CD4-positive, alpha-beta T cell (primary cell): ENCODE data around the gene TRERF1. TPM values are rescaled to one million over a fixed set of nuclear protein-coding genes. Genes with fewer than 3 reads are reported as not detected.

Source experiments
- ATAC-seq: fragments of 200-7000 bp; cut with Tn5 transposase; one replicate; pipeline ENCODE4 v1.10.0; 2022; ENCODE audit warnings: mild to moderate bottlenecking; ENCODE audit not compliant: poor library complexity
- CTCF ChIA-PET: fragments of 350-600 bp; sonication (Branson Sonifier 250); formaldehyde crosslinking; loops from one replicate; lab custom pipeline; 2021; ENCODE audit warnings: antibody characterized with exemption, inconsistent platforms; lab: Charles Lee
- POLR2A ChIA-PET: fragments of 350-600 bp; sonication (Branson Sonifier 250); formaldehyde crosslinking; loops from one replicate; lab custom pipeline; 2021; ENCODE audit warnings: antibody characterized with exemption, inconsistent platforms; lab: Charles Lee
- DNase-seq, 14 experiments: peaks; one replicate each; pipeline ENCODE4 v3.0.0-alpha.2; 2013 to 2020; ENCODE audit warnings: mixed read lengths in 2 of 14
- H3K27ac ChIP-seq, 2 donors: one replicate each; pipeline versions ENCODE4 v1.5.1 to v1.7.0; 2013; ENCODE audit warnings: low read length in 2 of 2, low read depth in 1 of 2, mild to moderate bottlenecking in 1 of 2
- H3K27me3 ChIP-seq, 2 experiments: 1 replicate in 1 of 2; 2 replicates in 1 of 2; pipeline versions ENCODE4 v1.6.1 to v1.7.0; 2013; ENCODE audit warnings: low read length in 2 of 2, control low read depth in 1 of 2, mild to moderate bottlenecking in 1 of 2, moderate library complexity in 1 of 2; ENCODE audit not compliant: insufficient read depth in 2 of 2, control insufficient read depth in 1 of 2
- H3K36me3 ChIP-seq: one replicate; pipeline ENCODE4 v1.6.1; 2013; ENCODE audit warnings: low read length, control low read depth; ENCODE audit not compliant: insufficient read depth
- H3K4me1 ChIP-seq: one replicate; pipeline ENCODE4 v1.6.1; 2013; ENCODE audit warnings: low read length, control low read depth; ENCODE audit not compliant: insufficient read depth
- H3K4me3 ChIP-seq: one replicate; pipeline ENCODE4 v1.5.1; 2013; ENCODE audit warnings: mild to moderate bottlenecking, low read length, moderate library complexity
- H3K9me3 ChIP-seq, 2 experiments: 1 replicate in 1 of 2; 2 replicates in 1 of 2; pipeline versions ENCODE4 v1.6.1 to v1.7.0; 2013; ENCODE audit warnings: low read length in 2 of 2, mild to moderate bottlenecking in 2 of 2, control low read depth in 1 of 2, moderate library complexity in 1 of 2; ENCODE audit not compliant: control insufficient read depth in 1 of 2, insufficient read depth in 1 of 2
- H3K27ac Mint-ChIP-seq: one replicate; pipeline ENCODE4 v1.8.0; 2020; ENCODE audit warnings: mixed read lengths
- H3K27me3 Mint-ChIP-seq: one replicate; pipeline ENCODE4 v1.8.0; 2021; ENCODE audit warnings: mixed read lengths
- H3K36me3 Mint-ChIP-seq: one replicate; pipeline ENCODE4 v1.8.0; 2021; ENCODE audit warnings: low read depth, mixed read lengths
- H3K4me1 Mint-ChIP-seq: one replicate; pipeline ENCODE4 v1.8.0; 2021; ENCODE audit warnings: low read depth, mixed read lengths
- H3K4me3 Mint-ChIP-seq: one replicate; pipeline ENCODE4 v1.8.0; 2020; ENCODE audit warnings: mild to moderate bottlenecking, mixed read lengths
- H3K9me3 Mint-ChIP-seq: one replicate; pipeline ENCODE4 v1.8.0; 2020; ENCODE audit warnings: mixed read lengths
- intact Hi-C, 2 experiments: fragments of 100-400 bp; cut with DNase I in 1 of 2; cut with micrococcal nuclease in 1 of 2; formaldehyde crosslinking; loops; one replicate each; pipeline versions ENCODE4 v1.15.1 to v1.9.0; 2023 to 2025; cut with DNase I, micrococcal nuclease
- total RNA-seq, 174 experiments: library from RNA in 2 of 174; stranded (reverse) in 2 of 174; gene quantifications; one replicate each; pipeline ENCODE4 v1.2.3 and lab custom pipeline; 2021 to 2026
- TF ChIP-seq, protein P1 (sequence below): fragments of 200-600 bp; IDR thresholded peaks from one replicate; pipeline ENCODE4 v1.8.0; 2022; ENCODE audit warnings: antibody characterized with exemption, mild to moderate bottlenecking

Gene TRERF1
- total RNA-seq, 2 experiments from 2014 or later: 31.0 to 31.7 TPM

DNA sequence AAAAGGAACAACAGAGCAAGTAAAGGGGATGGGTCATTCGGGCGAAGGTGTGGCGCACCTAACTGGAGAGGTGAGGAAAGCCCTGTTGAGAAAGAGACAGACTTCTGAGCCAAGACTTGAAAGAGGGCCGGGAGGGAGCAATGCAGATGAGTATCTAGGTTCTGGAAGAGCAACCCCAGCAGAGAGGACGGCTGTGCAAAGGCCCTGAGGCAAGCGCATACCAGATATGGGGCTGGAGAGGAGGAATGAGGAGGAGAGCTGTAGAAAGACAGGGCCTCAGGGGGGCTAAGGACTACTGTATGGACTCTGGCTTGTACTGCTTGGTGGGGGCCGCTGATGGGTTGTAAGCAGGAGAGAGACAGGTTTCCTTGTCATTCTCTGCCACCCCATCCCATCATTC is 21.9 kb downstream of the TRERF1 start:
- H3K36me3 Mint-ChIP-seq: peaks cover 51% of the 10 kb centered on the region
- Histone ChIP-seq H3K27me3 (no peaks in the 10 kb centered on the region), H3K9me3 (peaks cover 10 to 17% of the 10 kb centered on the region in 2 experiments), H3K4me3 (no peak overlapping the region), H3K36me3 (peaks cover 13% of the 10 kb centered on the region), H3K27ac (peak overlapping the region in 1 of 2 donors; percentile 52), H3K4me1 (peaks cover 44% of the 10 kb centered on the region)
- intact Hi-C loops: loop anchor here in 1 of 2 experiments (2.0 kb wide), 1 partner anchor 15 kb away; no protein-coding TSS in a partner anchor
- peaks cover 6% of the 10 kb centered on the region for H3K9me3 Mint-ChIP-seq
- ChIA-PET CTCF (no interaction called here), POLR2A (interaction anchor here (2.3 kb wide), 1 partner anchor 11 kb away, joined by 11 read pairs; no protein-coding TSS in a partner anchor)
- TF ChIP-seq, protein P1, sequence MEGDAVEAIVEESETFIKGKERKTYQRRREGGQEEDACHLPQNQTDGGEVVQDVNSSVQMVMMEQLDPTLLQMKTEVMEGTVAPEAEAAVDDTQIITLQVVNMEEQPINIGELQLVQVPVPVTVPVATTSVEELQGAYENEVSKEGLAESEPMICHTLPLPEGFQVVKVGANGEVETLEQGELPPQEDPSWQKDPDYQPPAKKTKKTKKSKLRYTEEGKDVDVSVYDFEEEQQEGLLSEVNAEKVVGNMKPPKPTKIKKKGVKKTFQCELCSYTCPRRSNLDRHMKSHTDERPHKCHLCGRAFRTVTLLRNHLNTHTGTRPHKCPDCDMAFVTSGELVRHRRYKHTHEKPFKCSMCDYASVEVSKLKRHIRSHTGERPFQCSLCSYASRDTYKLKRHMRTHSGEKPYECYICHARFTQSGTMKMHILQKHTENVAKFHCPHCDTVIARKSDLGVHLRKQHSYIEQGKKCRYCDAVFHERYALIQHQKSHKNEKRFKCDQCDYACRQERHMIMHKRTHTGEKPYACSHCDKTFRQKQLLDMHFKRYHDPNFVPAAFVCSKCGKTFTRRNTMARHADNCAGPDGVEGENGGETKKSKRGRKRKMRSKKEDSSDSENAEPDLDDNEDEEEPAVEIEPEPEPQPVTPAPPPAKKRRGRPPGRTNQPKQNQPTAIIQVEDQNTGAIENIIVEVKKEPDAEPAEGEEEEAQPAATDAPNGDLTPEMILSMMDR: no peak
- H3K27ac Mint-ChIP-seq: peak overlapping the region; percentile 87
- ATAC-seq: no peak
- DNase-seq: no peak
- H3K27me3 Mint-ChIP-seq: no peaks in the 10 kb centered on the region
- H3K4me3 Mint-ChIP-seq: peak overlapping the region; percentile 1
- peaks cover 63% of the 10 kb centered on the region for H3K4me1 Mint-ChIP-seq

DNA sequence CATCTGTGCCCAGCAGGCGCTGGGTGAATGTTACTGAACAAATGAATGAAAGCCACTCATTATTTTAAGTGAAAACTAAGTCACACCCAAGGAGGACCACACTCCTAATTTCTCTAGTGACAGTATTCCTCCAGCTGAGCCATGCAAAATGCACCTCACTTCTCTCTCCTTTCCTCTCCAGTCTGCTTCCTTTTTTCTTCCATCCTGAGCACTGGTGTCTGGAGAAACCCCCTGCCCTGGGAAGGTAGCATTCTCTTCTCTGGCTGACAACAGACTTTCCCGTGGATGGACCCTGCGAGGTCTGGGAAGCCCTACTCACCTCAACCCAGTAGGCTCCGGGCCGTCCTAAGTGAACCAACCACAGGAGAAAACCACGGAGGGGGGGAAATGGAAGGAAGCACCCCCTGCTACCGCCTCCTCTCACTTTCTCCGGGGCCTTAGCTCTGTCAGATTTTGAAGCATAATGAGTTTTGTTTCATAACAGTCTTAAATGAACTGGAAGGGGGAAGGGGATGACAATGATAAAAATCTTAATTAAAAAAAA is 22.6 kb downstream of the TRERF1 start:
- Mint-ChIP-seq H3K4me1 (peaks cover 66% of the 10 kb centered on the region), H3K27ac (peak overlapping the region; percentile 87), H3K27me3 (no peaks in the 10 kb centered on the region), H3K36me3 (peaks cover 44% of the 10 kb centered on the region), H3K9me3 (peaks cover 2% of the 10 kb centered on the region), H3K4me3 (peak overlapping the region; percentile 61)
- Histone ChIP-seq H3K27me3 (no peaks in the 10 kb centered on the region), H3K27ac (peak overlapping the region; percentile 24 to 52), H3K4me1 (peaks cover 47% of the 10 kb centered on the region), H3K9me3 (peaks cover 6 to 11% of the 10 kb centered on the region in 2 experiments), H3K36me3 (peaks cover 9% of the 10 kb centered on the region), H3K4me3 (no peak overlapping the region)
- TF ChIP-seq, protein P1: no peak
- DNase-seq: peak in 1 of 14 experiments; percentile 41
- POLR2A ChIA-PET: interaction anchor here (0.6 to 2.6 kb wide), 6 partner anchors 12 to 424 kb away, joined by 4 to 18 read pairs (median 9); partner anchors contain the start of gene TRERF1
- intact Hi-C loops: loop anchor here in 1 of 2 experiments (2.0 kb wide), 1 partner anchor 16 kb away; no protein-coding TSS in a partner anchor
- CTCF ChIA-PET: interaction anchor here (0.8 to 1.9 kb wide), 3 partner anchors 11 to 118 kb away, joined by 3 to 8 read pairs (median 3); no protein-coding TSS in a partner anchor
- ATAC-seq: peak; percentile 37

DNA sequence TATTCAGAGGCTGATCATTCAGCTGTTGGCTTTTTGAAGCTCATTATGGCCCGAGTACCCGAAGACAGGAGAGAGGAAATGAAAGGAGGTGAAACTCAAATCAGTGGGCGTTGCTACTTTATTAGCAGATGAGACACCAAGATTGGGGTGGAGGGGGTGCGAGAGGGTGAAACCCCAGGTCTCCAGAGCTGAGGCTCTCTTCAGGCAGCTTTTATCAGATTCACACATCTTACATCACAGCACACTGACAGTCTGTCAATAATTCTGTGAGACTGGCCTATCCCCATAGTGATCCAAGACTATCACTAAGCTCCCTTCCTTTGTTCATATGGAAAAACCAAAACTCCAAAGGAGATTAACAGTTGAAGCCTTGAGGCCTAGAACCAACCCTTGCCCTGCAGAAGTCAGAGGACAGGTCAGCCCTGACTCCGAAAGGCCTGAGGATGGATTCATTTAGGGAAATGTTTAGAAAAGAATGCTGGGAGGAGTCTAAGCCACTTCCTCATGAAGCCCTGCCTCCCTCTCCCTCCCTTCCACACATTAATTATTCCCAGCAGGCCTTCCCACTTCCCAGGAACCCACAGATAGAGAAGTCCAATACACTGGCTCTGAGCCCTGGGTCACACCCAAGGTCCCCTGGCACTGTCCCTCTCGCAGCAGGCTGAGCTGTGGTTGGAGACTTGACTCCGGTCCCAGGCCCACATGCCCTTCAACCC is 23.2 kb downstream of the TRERF1 start:
- no peaks in the 10 kb centered on the region for H3K27me3 ChIP-seq
- H3K27ac ChIP-seq: peak overlapping the region; percentile 24 to 52
- peaks cover 70% of the 10 kb centered on the region for H3K4me1 Mint-ChIP-seq
- ATAC-seq (peak; percentile 73), DNase-seq (peak in 8 of 14 experiments; percentile 16 to 78 (median 44))
- H3K36me3 Mint-ChIP-seq: peaks cover 37% of the 10 kb centered on the region
- peak overlapping the region; percentile 87 for H3K27ac Mint-ChIP-seq
- peak overlapping the region; percentile 61 for H3K4me3 Mint-ChIP-seq
- no peak overlapping the region for H3K4me3 ChIP-seq
- H3K27me3 Mint-ChIP-seq: no peaks in the 10 kb centered on the region
- intact Hi-C loops: loop anchor here in 1 of 2 experiments (2.0 kb wide), 1 partner anchor 16 kb away; no protein-coding TSS in a partner anchor
- ChIA-PET POLR2A (interaction anchor here (0.6 to 2.6 kb wide), 10 partner anchors 12 to 425 kb away, joined by 3 to 18 read pairs (median 4); partner anchors contain the start of gene TRERF1), CTCF (interaction anchor here (0.7 to 1.9 kb wide), 4 partner anchors 8 to 119 kb away, joined by 3 to 8 read pairs (median 3); no protein-coding TSS in a partner anchor)
- H3K9me3 Mint-ChIP-seq: no peaks in the 10 kb centered on the region
- TF ChIP-seq, protein P1: no peak
- peaks cover 47% of the 10 kb centered on the region for H3K4me1 ChIP-seq
- H3K9me3 ChIP-seq: peaks cover 0 to 5% of the 10 kb centered on the region in 2 experiments
- H3K36me3 ChIP-seq: peaks cover 4% of the 10 kb centered on the region
